Activated CD8-positive, alpha-beta memory T cell treated with anti-CD3 and anti-CD28 coated beads for 4 hours (primary cell): ENCODE results near the gene TMEM62.
"Not testable (repeated sequence)": the region's sequence is repeated elsewhere in the genome, so short reads cannot be mapped to it uniquely, and the experiment has no call there.

Experiments used
- DNase-seq, 2 donors: peaks; one replicate each; pipeline ENCODE4 v3.0.0-alpha.2; 2020; ENCODE audit warnings: low read depth in 2 of 2

The TMEM62 gene

GRCh38 chr15:43209059-43209824 lies 75.9 kb downstream of the TMEM62 start:
- DNase-seq, result no peak

- no peak for DNase-seq
Measured at GRCh38 chr15:43210172-43210745, 76.9 kb downstream of the TMEM62 start.

GRCh38 chr15:43210807-43211206 lies 77.4 kb downstream of the TMEM62 start:
- DNase-seq, result no peak

- DNase-seq, result no peak
Measured at GRCh38 chr15:43211224-43211735, 77.9 kb downstream of the TMEM62 start.

GRCh38 chr15:43212299-43212698 lies 78.9 kb downstream of the TMEM62 start:
- no peak for DNase-seq

GRCh38 chr15:43212951-43213350 lies 79.6 kb downstream of the TMEM62 start:
- DNase-seq, result no peak

- no peak for DNase-seq
Measured at GRCh38 chr15:43213466-43213865, 80.1 kb downstream of the TMEM62 start.

GRCh38 chr15:43214169-43214568 lies 80.8 kb downstream of the TMEM62 start:
- DNase-seq, result no peak

- no peak for DNase-seq
Measured at GRCh38 chr15:43214592-43215295, 81.4 kb downstream of the TMEM62 start.

GRCh38 chr15:43215961-43216360 lies 82.6 kb downstream of the TMEM62 start:
- DNase-seq, result no peak

- DNase-seq, result no peak
Measured at GRCh38 chr15:43218908-43219706, 85.7 kb downstream of the TMEM62 start.

GRCh38 chr15:43219929-43220928 lies 86.8 kb downstream of the TMEM62 start:
- no peak for DNase-seq

GRCh38 chr15:43220991-43221403 lies 87.6 kb downstream of the TMEM62 start, which contains the start of gene EPB42:
Gene EPB42 (minus strand): TSS chr15:43221018. CDS start chr15:43220825, 193 bp downstream.
- DNase-seq, result no peak

- no peak for DNase-seq
Measured at GRCh38 chr15:43221422-43221821, 88.0 kb downstream of the TMEM62 start.

- DNase-seq, result no peak
Measured at GRCh38 chr15:43225201-43225949, 92.0 kb downstream of the TMEM62 start.

- DNase-seq, result not testable (repeated sequence)
Measured at GRCh38 chr15:43225950-43226255, 92.5 kb downstream of the TMEM62 start.

- no peak for DNase-seq
Measured at GRCh38 chr15:43226436-43227305, 93.3 kb downstream of the TMEM62 start.

GRCh38 chr15:43229977-43230376 lies 96.6 kb downstream of the TMEM62 start:
- no peak for DNase-seq

GRCh38 chr15:43230640-43231115 lies 97.3 kb downstream of the TMEM62 start:
- no peak for DNase-seq
